COLO668 (cell line): ENCODE measurements around the gene TRIO.

ENCODE experiments used
- DNase-seq: peaks from one replicate; lab custom pipeline; 2025; ENCODE audit not compliant: unreplicated experiment; lab: John Stamatoyannopoulos, UW

TRIO gene

DNA sequence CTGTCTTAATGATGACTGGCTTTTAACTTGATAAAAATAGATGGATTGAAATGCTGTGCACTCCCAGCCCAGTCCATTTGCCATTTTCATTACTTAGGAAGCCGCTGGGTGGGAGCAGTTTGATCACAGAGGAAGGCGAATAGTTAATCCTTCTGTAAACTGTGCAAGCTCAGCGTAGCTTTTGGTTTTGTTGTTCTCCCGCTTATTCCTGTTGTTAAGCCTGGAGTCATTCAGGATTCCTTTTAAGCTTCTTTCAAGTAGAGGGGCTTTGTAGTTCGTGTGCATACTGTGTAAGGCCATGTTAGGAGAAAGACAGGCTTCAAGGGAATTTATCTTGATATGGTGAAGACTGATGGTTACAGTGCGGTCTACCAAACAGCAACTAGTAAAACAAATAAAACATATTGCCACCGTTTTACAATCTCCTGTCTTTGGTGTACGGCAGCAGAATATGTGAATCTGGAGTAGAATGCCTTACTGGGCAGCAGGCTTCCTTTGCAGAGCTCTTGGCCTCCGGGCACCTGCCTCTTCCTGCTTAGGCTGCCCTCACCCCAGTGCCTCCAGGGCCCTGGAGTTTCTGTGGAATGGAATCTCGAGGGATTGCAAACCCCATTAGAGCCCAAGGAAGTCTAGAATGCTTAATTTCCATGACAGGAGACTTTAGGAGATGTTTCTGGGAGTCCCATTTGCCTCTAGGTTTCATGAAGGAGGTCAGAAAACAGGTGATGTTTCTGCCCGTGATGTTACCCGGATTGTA, 141.4 kb downstream of the TRIO start:
- no peak for DNase-seq

DNA sequence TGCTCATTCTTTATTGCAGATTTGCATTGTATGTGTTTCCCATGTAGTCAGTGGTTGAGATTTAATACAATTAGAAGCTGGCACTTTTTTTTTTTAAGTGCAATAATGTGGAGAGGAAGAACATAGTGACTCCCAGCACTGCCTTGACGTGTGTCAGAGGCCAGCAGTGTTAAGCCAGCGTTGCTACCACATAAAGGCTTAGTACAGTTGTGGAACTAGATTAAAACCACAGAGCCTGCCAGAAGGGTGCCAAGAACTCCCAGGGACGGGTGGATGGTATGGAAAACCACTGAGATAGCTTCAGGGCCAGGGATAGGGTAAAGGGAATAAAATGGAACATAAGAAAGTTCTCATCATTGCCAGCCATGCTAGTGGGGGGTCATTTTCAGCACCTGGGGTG, 142.9 kb downstream of the TRIO start:
- DNase-seq: no peak

DNA sequence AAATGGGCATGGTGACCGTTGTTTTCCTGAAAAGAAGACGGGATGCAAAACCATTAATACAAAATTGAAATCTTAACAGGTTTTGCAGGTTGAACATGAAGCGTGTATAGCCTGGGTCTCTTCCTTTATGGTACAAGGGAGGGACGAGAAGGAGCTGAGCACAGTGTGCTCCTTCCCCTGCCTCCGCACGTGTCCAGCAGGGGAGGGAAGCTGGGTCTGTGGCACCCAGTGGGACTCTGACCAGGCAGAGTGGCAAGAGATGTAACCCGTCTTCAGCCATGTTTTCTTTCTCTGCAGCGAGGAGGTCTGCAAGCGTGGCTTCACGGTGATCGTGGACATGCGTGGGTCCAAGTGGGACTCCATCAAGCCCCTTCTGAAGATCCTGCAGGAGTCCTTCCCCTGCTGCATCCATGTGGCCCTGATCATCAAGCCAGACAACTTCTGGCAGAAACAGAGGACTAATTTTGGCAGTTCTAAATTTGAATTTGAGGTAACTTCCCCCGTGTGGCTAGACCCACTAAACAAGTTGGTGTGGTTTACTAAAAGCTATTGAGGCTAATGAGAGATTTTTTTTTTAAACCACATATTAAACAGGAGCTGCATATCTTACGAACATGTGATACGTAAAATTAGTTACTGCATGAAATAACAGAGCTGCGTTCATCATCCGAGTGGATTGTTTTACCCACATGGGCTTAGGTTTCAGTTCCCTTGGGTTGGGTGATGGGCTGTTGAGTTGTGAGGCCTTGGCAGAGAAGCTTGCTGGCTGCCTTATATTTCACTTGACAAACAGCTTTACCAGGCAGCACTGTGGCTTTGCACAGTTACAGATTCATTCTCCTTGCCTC, 143.7 kb downstream of the TRIO start:
- no peak for DNase-seq

DNA sequence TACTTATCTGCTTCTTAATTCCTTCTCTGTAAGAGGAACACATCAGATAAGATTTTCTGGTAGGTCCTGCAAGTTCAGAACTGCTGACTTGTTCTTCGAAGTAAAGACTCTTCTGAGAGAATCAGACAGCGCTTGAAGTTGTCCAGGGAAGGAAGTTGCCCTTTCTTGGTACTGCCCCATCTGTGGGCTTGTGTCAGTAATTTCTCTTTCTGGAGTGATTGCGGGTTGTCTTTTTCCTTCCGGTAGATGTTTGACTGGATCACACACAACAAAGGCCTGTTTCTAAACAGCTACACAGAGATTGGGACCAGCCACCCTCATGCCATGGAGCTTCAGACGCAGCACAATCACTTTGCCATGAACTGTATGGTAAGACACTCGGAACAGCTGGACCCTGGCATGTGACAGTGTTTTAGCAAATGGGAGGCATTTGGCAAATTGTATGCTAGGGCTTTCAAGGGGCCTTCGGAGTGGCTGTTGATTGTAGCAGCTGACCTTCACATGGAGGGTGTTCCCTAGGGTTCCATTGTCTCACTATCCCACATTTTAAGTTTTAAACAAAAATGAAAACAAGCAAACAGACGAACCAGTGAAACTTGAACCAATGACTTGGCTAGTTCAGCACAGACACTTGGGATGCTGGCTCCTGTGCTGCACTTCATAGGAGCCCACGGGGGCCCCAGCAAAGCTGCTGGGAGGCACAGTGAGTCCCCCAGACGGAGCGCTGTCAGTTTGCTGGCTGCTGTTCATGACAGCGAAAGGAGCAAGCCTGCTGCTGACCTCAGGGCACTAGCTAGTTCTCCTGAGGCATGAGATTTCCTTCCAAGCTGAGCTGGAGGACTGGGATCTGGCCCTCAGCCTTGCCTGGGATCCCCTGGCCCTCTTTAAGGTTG, 149.9 kb downstream of the TRIO start:
- DNase-seq: no peak

DNA sequence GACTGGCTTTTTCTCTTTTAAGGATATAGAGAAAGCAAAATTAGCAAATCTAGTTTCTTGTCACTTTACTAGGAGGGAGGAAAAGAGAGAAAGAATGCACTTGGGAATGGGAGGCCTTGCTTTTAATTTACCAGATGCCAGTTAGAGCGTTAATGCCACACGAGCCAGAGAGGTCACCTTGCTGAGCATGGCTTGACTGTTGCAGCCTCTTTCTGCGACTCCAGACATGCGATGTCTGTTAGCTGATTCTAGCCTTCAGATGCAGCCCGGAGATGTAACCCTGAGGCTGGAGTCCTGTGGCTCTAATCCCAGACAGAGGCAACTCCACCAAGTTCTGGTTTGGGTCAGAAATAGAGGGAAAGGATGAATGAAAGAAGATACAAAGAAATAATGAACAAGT, 152.5 kb downstream of the TRIO start:
- DNase-seq: no peak

DNA sequence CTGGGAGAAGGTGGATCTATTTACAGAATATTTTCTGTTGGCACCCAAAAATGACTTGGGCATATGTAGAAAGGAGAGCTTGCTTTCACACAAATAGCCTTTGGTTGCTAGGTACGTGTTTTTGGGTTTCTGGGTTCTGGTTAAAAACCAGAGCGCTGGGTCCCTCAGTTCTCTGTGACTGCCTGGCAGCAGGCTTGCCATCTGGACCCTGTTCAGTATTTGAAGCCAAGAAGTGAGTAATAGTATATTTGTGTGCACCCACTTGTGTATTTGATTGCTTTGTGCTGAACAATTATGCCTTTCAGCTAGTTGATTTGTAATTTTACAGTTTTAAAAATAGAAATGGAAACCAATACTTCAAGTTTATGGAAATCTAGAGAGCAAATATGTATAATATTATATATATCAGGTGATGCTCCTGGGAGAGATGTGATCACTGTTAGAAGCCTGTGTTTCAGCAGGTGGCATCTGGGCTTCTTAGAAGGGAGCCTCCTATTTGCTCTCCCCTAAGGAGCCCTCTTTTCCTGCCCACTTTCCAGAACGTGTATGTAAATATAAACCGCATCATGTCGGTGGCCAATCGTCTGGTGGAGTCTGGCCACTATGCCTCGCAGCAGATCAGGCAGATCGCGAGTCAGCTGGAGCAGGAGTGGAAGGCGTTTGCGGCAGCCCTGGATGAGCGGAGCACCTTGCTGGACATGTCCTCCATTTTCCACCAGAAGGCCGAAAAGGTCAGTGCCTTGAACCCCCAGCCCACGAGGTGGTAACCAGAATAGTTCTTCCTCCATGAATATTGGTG, 153.6 kb downstream of the TRIO start:
- no peak for DNase-seq

DNA sequence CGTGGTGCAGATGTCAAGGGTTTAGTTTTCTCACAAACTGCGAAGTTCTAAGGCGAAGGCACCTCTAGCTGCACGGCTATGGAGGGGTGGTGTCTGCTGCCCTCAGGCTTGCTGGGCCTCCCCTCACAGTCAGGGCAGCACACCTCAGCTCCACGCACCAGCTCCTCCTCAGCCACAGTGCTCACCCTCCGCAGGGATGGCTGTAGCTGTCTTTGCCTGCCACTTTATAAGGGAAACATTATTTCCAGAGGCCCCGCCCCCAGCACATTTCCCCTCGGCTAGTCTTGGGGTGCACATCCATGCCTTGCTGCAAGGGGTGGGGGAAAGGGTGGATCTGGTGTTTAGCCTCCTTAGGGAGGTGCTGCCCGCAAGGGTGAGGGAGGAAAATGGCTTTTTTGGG, 154.6 kb downstream of the TRIO start:
- no peak for DNase-seq

DNA sequence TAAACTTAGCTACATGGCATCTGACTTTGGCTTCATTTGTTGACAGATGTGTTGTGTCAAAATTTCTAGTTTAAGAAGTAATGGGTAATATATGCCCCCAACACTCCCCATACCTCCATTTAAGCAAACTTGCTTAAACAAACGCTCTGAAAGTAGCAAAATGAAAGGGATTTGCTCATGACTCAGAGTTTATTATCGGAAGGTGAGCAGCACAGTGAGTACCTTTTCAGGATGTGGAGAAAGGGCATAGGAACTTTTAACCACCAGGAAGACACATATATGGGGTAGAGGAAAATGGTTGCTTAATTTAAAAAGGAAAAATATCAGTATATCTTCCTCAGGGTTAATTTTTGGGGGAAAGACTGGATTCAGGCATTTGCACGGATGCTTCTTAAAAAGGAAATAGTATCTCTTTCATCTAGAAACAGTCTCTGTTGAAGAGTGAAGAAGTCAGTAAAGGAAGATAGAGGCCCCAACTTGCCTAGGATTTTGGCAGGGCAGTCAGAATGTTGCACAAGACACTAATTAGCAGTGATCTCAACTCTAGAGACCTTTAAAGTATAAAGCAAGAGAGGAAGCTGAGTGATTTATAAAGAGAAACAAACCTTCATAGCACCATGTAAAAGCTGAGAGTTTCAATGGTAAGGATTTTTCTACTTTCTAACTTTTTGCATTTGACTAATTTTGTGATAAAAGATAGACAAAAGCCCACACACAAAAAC, 155.1 kb downstream of the TRIO start:
- DNase-seq: no peak

DNA sequence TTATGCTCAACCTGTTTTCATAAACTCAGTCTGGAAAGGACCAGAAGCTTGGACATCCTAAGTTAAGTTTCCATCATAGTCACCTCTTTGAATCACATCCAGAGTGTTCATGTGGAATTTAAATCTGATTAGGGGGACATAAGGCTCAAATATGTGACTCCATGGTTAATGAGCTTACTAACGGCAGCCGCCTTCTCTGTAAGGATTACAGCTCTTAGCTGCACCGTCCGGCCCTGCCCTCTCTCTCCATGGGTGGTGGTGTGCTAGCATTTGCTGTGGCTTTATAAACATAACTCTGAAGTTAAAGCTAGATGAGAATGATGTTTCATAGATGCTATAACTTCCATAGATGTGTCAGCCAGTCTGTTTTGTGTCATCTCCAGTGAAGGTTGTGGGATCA, 156.5 kb downstream of the TRIO start:
- DNase-seq: no peak

DNA sequence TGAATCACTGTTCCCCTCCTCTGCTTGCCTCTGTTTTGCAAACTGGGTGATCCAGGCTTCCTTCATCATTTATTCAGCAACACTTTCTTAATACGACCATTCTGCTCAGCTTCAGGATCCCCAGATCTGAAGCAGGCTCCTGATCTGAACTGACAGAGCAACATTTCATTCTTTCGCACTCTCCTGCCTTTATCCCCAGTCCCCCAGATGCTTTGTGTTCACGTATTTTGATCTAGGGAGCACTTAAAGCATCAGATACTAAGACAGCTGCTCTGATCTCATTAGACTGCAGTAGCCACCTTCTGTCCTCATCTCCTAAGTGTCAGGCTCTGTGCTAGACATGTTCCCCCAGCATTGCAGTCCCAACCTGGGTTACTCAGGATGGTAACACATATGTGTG, 158.0 kb downstream of the TRIO start:
- no peak for DNase-seq

DNA sequence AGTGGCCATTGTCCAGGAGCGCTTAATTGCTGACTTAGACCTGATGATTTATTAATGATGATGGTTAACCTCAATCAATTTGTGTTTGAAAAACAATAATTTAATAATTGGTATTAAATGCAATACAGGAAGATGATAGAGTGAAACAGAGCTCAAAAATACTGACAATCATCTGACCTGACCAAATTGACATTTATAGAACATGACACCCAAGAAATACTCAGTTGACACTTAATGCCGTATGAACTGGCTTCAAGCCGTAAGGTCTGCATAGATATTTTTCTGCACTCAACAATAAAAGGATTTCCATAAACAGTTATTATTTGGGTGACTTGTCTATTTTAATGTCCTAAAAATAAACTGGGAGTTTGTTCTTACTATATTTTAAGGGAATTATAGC, 159.2 kb downstream of the TRIO start:
- DNase-seq: no peak

DNA sequence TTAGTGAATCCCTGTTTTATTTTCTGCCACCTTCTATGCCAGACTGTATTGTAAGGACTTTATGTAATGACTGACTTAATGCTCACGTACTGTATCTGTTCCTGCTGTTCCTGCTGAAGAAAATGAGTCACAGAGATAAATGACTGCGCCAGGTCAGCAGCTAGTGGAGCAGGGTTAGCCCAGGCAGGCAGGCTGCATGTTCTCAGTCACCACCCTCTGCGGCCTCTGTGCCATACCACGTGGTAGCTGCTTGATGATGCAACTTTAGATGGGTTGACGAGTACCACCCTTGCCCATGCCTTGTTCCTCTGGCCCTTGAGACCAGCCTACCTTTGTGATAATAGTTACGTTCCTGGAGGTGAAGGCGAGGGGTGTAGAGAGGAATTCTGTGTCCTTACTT, 161.9 kb downstream of the TRIO start:
- no peak for DNase-seq

DNA sequence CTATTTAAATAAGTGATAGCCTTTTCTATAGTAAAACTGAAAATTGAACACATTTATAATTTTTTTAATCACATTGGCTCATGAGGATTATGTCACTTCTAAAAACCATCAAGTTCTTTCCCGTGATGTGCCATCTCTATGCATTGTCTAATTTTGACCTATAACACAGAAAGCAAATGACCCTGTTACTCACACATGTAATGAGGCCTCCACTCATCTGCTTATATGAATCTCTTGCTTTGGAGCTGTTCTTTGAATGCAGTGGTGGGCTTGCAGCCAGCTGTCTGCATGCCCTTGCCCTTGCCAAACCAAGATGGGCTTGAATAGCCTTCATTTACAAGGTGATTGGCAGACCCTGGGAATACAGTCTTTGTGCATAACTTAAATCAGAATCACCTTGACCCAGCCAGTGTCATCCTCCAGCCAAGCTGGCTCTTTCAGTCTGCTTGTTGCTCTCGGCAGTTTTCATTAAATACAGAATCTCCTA, 163.2 kb downstream of the TRIO start:
- no peak for DNase-seq

DNA sequence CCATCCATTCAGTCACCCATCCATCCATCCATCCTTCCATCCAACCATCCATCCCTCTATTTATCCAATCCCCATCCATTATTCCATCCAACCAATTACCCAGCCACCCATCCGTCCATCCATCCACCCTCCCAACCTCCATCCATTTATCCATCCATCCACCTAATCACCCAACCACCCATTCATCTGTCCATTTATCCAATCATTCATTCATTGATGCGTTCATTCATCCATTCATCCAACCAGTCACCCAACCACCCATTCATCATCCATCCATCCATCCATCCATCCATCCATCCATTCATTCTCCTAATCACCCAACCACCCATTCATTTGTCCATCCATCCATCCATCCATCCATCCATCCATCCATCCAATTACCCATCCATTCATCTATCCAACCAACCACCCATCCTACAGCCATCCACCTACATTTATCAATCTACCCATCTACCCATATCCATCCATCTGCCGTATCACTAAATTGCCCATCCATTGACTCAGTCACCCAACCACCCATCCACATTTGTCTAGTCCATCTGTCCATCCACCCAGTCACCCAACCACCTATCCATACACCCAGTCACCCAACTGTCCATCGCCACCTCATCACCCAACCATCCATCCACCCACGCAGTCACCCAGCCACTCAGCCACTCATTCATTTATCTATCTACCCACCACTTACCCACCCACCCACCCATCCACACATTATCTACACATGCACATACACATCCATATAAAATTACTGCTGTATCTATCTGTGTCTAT, 165.4 kb downstream of the TRIO start:
- no peak for DNase-seq

DNA sequence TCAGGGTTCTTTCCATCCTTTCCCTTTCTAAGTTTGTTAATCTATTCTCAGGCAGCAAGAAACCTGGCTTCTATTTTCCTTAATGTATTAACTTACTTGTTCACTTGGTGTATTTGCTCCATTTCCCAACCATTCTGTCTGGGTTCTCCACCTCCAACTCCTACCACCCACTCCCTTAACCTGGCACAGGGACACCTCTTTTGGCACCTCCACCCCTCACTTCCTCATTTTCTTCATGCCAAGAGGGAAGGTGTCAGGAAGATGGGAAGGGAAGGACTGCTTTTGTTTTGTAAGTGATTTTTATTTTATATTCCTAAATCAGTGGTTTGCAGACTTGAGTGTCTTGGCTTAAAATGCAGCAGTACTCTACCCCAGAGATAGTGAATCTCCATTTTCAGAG, 166.1 kb downstream of the TRIO start:
- no peak for DNase-seq

DNA sequence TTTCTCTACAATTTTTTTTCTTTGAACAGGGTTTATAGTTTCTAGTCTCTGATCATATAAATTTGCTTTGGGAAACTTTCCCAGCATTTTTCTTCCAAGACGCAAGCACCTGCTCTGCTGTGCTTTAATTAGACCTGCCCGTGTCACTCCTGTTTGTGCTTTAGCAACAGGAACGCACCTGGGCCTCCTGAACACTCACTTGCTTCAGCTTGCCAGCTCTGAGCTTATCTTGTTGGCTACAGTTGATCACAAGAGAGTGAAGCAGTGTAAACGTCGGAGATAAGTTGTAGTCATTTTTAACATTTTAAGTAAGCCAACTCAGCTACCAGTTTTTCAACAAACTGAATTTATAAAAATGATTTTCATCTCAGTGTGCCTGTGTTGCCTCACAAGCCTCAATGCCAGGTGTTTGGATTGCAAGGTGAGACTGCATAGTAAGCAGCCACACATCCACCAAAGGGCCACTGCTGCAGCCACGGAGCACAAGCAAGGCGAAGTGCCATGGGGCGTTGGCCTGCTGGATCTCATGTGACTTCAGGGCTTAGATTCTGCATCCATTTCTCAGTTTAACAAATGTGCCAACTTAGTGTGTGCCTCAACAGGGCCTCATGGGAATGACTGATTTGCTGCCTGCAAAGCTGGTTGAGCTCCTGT, 166.9 kb downstream of the TRIO start:
- no peak for DNase-seq

DNA sequence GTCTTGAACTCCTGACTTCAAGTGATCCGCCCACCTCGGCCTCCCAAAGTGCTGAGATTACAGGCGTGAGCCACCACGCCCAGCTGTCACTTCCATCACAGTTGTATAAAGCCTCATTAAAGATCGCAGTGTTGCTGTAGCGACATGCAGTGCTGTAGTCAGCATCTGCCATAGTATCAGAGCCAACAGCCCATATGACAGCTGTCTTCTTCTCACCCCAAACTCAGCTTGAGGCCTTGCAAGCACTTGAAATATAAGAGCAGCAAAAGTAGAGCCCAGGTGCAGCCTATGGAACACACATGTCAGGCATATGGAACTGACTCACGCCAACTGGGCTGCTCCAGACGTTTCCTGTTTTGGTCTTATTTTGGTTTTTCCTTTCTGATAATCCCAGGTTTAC, 167.8 kb downstream of the TRIO start:
- no peak for DNase-seq

DNA sequence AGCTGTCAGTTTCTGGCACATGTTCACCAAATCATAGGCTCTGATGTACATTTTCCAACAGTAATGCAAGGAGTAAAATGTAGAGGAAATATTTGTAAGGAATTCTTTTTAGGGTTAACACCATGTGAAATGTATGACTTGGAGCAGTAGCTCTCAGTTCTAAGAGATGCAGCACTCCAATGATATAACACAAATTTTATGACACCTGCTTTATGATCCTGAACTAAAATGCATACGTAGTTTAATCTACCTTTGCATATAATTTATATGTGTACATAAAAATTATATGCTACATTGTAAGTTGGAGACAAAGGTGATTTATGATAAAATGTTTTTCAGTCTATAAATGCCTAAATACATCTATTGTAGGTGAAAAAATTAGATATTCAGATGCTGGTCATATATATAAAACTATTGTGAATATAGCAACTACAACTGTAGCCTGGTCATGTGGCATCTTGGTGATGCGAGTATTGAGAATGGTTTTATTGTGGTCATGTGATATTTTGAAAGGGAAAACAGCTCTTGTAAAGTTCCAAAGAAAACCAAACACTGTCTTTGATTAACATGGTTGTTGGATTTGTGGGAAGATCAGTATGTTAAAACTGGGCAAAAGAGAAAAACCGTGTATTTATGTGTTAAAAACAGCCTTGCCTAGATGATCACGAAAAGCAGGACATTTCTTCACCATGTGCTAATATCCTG, 171.0 kb downstream of the TRIO start:
- no peak for DNase-seq
